Measurements from ENCODE around the gene CKM.

- no peak for TF ChIP-seq EZH2 (IDR thresholded peaks at IDR 0.05; ENCODE audit: insufficient read depth, low read length)
- TF ChIP-seq CTCF (IDR thresholded peaks at IDR 0.05; ENCODE audit: insufficient read depth, low read depth, low read length): no peak
Observed at GRCh38 chr19:45295873-45296272, 26.8 kb downstream of the CKM start.

Measured in astrocyte (in vitro differentiated cells and primary cell).